ENCODE results near the gene RNF208. TPM values are rescaled to one million over a fixed set of nuclear protein-coding genes. Genes with fewer than 3 reads are reported as not detected.

RNF208 gene
- polyA plus RNA-seq, 3 donors, result 1.5 TPM; not detected in 2

- Histone ChIP-seq H3K4me2 (replicated peaks; ENCODE audit: extremely low read depth, low read length, poor library complexity, severe bottlenecking) (no peak overlapping the region), H3K79me2 (ENCODE audit: insufficient read depth, low read length) (peaks cover 5% of the 10 kb centered on the region), H3K9me3 (replicated peaks in 1 of 2; ENCODE audit: control insufficient read depth in 1 of 2, insufficient read depth in 1 of 2, low read length in 2 of 2) (no peaks in the 10 kb centered on the region), H3K9ac (ENCODE audit: insufficient read depth, low read length, poor library complexity, severe bottlenecking) (no peak overlapping the region), H3K4me3 (replicated peaks in 1 of 3; ENCODE audit: low read depth in 2 of 3, low read length in 3 of 3) (no peak overlapping the region), H3K36me3 (replicated peaks in 1 of 2; ENCODE audit: control insufficient read depth in 1 of 2, insufficient read depth in 2 of 2, low read length in 2 of 2) (peaks cover 28 to 74% of the 10 kb centered on the region in 2 donors), H3K27me3 (ENCODE audit: control insufficient read depth in 2 of 2, insufficient read depth in 2 of 2, low read length in 2 of 2) (no peaks in the 10 kb centered on the region), H2AFZ (ENCODE audit: insufficient read depth, low read depth, low read length, poor library complexity, severe bottlenecking) (no peak overlapping the region), H4K20me1 (ENCODE audit: insufficient read depth, low read length) (peaks cover 36% of the 10 kb centered on the region), H3K4me1 (ENCODE audit: control insufficient read depth in 1 of 2, insufficient read depth in 2 of 2, low read length in 2 of 2) (peaks cover 40 to 48% of the 10 kb centered on the region in 2 donors), H3K27ac (ENCODE audit: low read depth in 1 of 2, low read length in 2 of 2) (no peak overlapping the region)
- intact Hi-C loops (cut with micrococcal nuclease), result no loop called here
- 60% methylated on average over 30 of the region's 32 CpGs for WGBS (ENCODE audit: insufficient coverage)
- H3K9me3 Mint-ChIP-seq, result no peaks in the 10 kb centered on the region
- DNase-seq, result no peak
- H3K36me3 Mint-ChIP-seq, result peaks cover 31 to 72% of the 10 kb centered on the region in 2 donors
- H3K4me3 Mint-ChIP-seq, result no peak overlapping the region
- peaks cover 49% of the 10 kb centered on the region for H3K4me1 Mint-ChIP-seq
- peak overlapping the region in 1 of 7 donors; percentile 58 for H3K27ac Mint-ChIP-seq
- H3K27me3 Mint-ChIP-seq (ENCODE audit: low read depth in 3 of 3), result peaks cover 0 to 3% (median 2%) of the 10 kb centered on the region in 3 donors
- no peak for TF ChIP-seq CTCF (IDR thresholded peaks at IDR 0.05)
These were observed 49.1 kb upstream of the RNF208 start for GRCh38 chr9:137270929-137271695.

GRCh38 chr9:137269231-137269772, 47.3 kb upstream of the RNF208 start:
- Mint-ChIP-seq H3K4me1 (peaks cover 31% of the 10 kb centered on the region), H3K36me3 (peaks cover 34 to 85% of the 10 kb centered on the region in 2 donors), H3K9me3 (no peaks in the 10 kb centered on the region), H3K4me3 (no peak overlapping the region), H3K27ac (peak overlapping the region in 3 of 7 donors; percentile 25 to 63 (median 32)), H3K27me3 (ENCODE audit: low read depth in 3 of 3) (no peaks in the 10 kb centered on the region)
- Histone ChIP-seq H3K27ac (ENCODE audit: low read depth in 1 of 2, low read length in 2 of 2) (peak overlapping the region in 1 of 2 donors; percentile 51), H3K4me1 (ENCODE audit: control insufficient read depth in 1 of 2, insufficient read depth in 2 of 2, low read length in 2 of 2) (peaks cover 25 to 30% of the 10 kb centered on the region in 2 donors), H3K27me3 (ENCODE audit: control insufficient read depth in 2 of 2, insufficient read depth in 2 of 2, low read length in 2 of 2) (no peaks in the 10 kb centered on the region), H3K36me3 (replicated peaks in 1 of 2; ENCODE audit: control insufficient read depth in 1 of 2, insufficient read depth in 2 of 2, low read length in 2 of 2) (peaks cover 38 to 90% of the 10 kb centered on the region in 2 donors), H3K9ac (ENCODE audit: insufficient read depth, low read length, poor library complexity, severe bottlenecking) (no peak overlapping the region), H3K79me2 (ENCODE audit: insufficient read depth, low read length) (peaks cover 5% of the 10 kb centered on the region), H3K4me2 (replicated peaks; ENCODE audit: extremely low read depth, low read length, poor library complexity, severe bottlenecking) (peak overlapping the region; percentile 44), H3K4me3 (replicated peaks in 1 of 3; ENCODE audit: low read depth in 2 of 3, low read length in 3 of 3) (no peak overlapping the region), H3K9me3 (replicated peaks in 1 of 2; ENCODE audit: control insufficient read depth in 1 of 2, insufficient read depth in 1 of 2, low read length in 2 of 2) (no peaks in the 10 kb centered on the region), H4K20me1 (ENCODE audit: insufficient read depth, low read length) (peaks cover 36% of the 10 kb centered on the region), H2AFZ (ENCODE audit: insufficient read depth, low read depth, low read length, poor library complexity, severe bottlenecking) (no peak overlapping the region)
- no peak for TF ChIP-seq CTCF (IDR thresholded peaks at IDR 0.05)
- intact Hi-C loops (cut with micrococcal nuclease), result no loop called here
- no peak for DNase-seq
- WGBS (ENCODE audit: insufficient coverage), result 90% methylated on average over 15 of the region's 17 CpGs
